ENCODE results near the gene BAHCC1.

DNA sequence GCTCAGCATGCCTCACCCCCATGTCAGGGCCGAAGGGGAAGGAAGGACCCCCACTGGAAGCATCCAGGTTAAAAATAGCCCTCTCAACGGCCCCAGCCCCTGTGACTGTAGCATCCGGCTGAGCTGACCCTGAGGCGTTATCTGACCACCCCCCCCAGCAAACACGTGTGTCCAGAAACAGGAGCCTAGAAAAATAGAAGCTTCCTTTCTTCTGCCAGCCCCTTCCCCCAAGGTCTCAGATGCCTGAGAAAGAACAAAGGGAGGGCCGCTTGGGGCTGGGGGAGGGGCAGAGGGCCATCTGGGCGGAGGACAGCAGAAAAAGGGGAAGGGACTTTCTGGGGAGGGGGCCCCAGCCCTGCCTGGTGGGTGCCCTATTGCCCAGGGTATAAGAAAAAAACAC lies 61.5 kb downstream of the BAHCC1 start:
- TF ChIP-seq POLR2AphosphoS5 (IDR thresholded peaks at IDR 0.05; ENCODE audit: low read depth, low read length): no peak
- no peak for TF ChIP-seq POLR2A (IDR thresholded peaks at IDR 0.05; ENCODE audit: low read depth, low read length)

Data from GM12892 (cell line).